ENCODE data around the gene ANKS1A. TPM values are rescaled to one million over a fixed set of nuclear protein-coding genes. Genes with fewer than 3 reads are reported as not detected.

ANKS1A gene
- total RNA-seq, 1 experiment from 2014 or later, result 26.5 TPM

DNA sequence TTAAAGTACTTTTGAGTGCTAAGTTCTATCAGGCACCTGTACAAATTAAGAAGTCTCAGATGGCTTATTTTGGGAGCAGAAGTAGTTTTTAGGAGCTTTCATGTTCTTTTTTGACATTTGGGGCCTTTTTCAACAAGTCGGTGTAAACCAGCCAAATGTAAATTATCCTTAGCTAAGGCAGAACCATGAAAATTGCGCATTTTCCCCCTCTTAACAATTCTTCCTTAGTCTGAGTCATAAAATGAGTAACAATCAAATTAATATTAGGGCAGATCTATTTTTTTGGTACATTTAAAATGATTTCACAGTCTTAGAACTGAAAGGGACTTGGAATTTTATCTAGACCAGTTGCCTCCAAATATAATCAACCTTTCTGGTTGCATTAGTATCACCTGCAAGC lies 87.2 kb downstream of the ANKS1A start:
- Histone ChIP-seq H3K27ac (ENCODE audit: insufficient read length, low read depth, low read length) (no peak overlapping the region), H2BK12ac (ENCODE audit: insufficient read length, low read depth, low read length) (no peak overlapping the region), H3K18ac (ENCODE audit: insufficient read length, low read depth, low read length) (no peak overlapping the region), H3K4ac (ENCODE audit: low read depth, low read length) (no peak overlapping the region), H3K56ac (ENCODE audit: insufficient read length, low read depth, low read length) (no peak overlapping the region), H3K79me2 (ENCODE audit: insufficient read depth, low read length) (no peaks in the 10 kb centered on the region), H4K8ac (replicated peaks; ENCODE audit: insufficient read length, low read depth, low read length) (no peak overlapping the region), H3T11ph (ENCODE audit: low read length) (no peak overlapping the region), H4K91ac (ENCODE audit: insufficient read length, low read depth, low read length) (no peak overlapping the region), H3K27me3 (ENCODE audit: insufficient read depth, low read length) (no peaks in the 10 kb centered on the region), H4K20me1 (ENCODE audit: control insufficient read depth, insufficient read depth, insufficient read length) (no peaks in the 10 kb centered on the region), H2BK15ac (ENCODE audit: low read depth, low read length) (no peak overlapping the region), H3K4me2 (ENCODE audit: insufficient read depth, insufficient read length, low read length) (no peak overlapping the region), H2AFZ (ENCODE audit: low read length) (no peak overlapping the region), H3K9ac (ENCODE audit: extremely low read depth, insufficient read length, low read length) (no peak overlapping the region), H3K23me2 (ENCODE audit: insufficient read length, low read depth, low read length, poor library complexity, severe bottlenecking) (no peaks in the 10 kb centered on the region), H2BK5ac (ENCODE audit: insufficient read length, low read length) (no peak overlapping the region), H3K23ac (ENCODE audit: insufficient read length, low read depth, low read length) (no peak overlapping the region), H3K79me1 (ENCODE audit: insufficient read depth, low read depth, low read length, poor library complexity, severe bottlenecking) (no peaks in the 10 kb centered on the region), H4K5ac (ENCODE audit: insufficient read length, low read depth, low read length) (no peak overlapping the region), H3K4me1 (ENCODE audit: insufficient read depth, low read length) (no peaks in the 10 kb centered on the region), H2BK120ac (ENCODE audit: low read depth, low read length, poor library complexity, severe bottlenecking) (no peak overlapping the region), H3K9me3 (ENCODE audit: control insufficient read depth, low read depth, low read length) (no peaks in the 10 kb centered on the region), H2BK20ac (ENCODE audit: low read depth, low read length, poor library complexity, severe bottlenecking) (no peak overlapping the region), H2AK5ac (ENCODE audit: insufficient read length, low read length) (no peak overlapping the region), H3K14ac (ENCODE audit: insufficient read depth, low read length) (no peak overlapping the region)
- DNase-seq, result no peak
- H3K36me3 Mint-ChIP-seq (ENCODE audit: insufficient read depth in 1 of 3, low read depth in 3 of 3), result peaks cover 0 to under 1% (median 0%) of the 10 kb centered on the region in 3 experiments; a peak in 4 of 7 replicates
- H3K9me3 Mint-ChIP-seq, result no peaks in the 10 kb centered on the region
- no peak overlapping the region for H3K4me3 Mint-ChIP-seq
- WGBS (ENCODE audit: extremely low coverage, insufficient read length, low lambda C conversion rate), result no CpG with 5 or more reads among the region's 2 CpGs
- no peak for TF ChIP-seq CTCF (conservative IDR thresholded peaks at IDR 0.05)
- H3K27me3 Mint-ChIP-seq (ENCODE audit: low read depth), result no peaks in the 10 kb centered on the region
- H3K4me1 Mint-ChIP-seq, result no peaks in the 10 kb centered on the region
- H3K27ac Mint-ChIP-seq, result 0 out of 7 replicates have a peak overlapping the region, but pooled peaks of 1 of the 3 experiments have one; percentile 14

Data from H9 (cell line).